ENCODE data around the gene CCDC146.
A peak's percentile ranks its signal among the peaks of the same experiment; 100 is the strongest.

The CCDC146 gene

DNA sequence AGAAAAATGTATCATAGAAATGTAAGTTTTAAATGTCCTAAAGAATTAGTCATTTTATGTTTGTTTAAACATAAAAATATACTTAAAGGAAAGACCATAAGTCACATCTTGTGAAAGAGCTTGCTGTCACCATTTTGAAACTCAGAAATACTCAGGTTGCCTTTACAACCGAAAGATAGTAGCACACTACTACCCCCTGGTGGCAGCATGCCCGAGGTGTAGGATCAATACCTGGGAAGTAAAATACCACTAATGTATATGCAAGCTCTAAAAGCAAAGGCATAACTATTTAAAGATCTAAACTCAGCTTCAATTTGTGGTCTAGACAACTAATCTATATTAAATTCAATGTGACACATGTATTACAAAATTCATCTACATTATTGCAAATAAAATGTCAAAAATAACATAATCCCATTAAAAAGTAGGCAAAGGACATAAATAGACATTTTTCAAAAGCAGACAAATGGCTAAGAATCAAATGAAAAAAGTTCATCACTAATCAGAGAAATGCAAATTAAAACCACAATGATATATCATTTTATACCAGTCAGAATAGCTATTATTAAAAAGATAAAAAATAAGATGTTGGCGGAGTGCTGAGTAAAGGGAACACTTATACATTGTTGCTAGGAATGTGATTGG lies 124.9 kb downstream of the CCDC146 start:
- H3K79me2 ChIP-seq (ENCODE audit: insufficient read depth, low read length): no peaks in the 10 kb centered on the region
- TF ChIP-seq, protein P1, sequence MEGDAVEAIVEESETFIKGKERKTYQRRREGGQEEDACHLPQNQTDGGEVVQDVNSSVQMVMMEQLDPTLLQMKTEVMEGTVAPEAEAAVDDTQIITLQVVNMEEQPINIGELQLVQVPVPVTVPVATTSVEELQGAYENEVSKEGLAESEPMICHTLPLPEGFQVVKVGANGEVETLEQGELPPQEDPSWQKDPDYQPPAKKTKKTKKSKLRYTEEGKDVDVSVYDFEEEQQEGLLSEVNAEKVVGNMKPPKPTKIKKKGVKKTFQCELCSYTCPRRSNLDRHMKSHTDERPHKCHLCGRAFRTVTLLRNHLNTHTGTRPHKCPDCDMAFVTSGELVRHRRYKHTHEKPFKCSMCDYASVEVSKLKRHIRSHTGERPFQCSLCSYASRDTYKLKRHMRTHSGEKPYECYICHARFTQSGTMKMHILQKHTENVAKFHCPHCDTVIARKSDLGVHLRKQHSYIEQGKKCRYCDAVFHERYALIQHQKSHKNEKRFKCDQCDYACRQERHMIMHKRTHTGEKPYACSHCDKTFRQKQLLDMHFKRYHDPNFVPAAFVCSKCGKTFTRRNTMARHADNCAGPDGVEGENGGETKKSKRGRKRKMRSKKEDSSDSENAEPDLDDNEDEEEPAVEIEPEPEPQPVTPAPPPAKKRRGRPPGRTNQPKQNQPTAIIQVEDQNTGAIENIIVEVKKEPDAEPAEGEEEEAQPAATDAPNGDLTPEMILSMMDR (IDR thresholded peaks at IDR 0.05; ENCODE audit: insufficient read depth, low read length, poor library complexity, severe bottlenecking): peak; percentile 87
- TF ChIP-seq EZH2phosphoT487 (conservative IDR thresholded peaks at IDR 0.05; ENCODE audit: low read length): no peak
- H3K4me2 ChIP-seq (ENCODE audit: low read depth, low read length, poor library complexity, severe bottlenecking): no peak overlapping the region
- H3K9me3 ChIP-seq (ENCODE audit: insufficient read depth, low read length): no peaks in the 10 kb centered on the region
- no peak overlapping the region for H3K27ac ChIP-seq (ENCODE audit: low read depth, low read length)
- H3K27me3 ChIP-seq (ENCODE audit: low read length): no peaks in the 10 kb centered on the region
- no peaks in the 10 kb centered on the region for H3K9me2 ChIP-seq (replicated peaks; ENCODE audit: insufficient read depth, low read length)
- H3K4me3 ChIP-seq (ENCODE audit: insufficient read depth, low read length, poor library complexity, severe bottlenecking): no peak overlapping the region
- no peak overlapping the region for H3K9ac ChIP-seq (ENCODE audit: low read length)
- no peaks in the 10 kb centered on the region for H3F3A ChIP-seq (ENCODE audit: insufficient read depth)
- no peaks in the 10 kb centered on the region for H4K20me1 ChIP-seq (ENCODE audit: low read depth, low read length)
- no peak overlapping the region for H2AFZ ChIP-seq (ENCODE audit: low read depth, low read length, severe bottlenecking)
- H3K36me3 ChIP-seq (ENCODE audit: low read length): no peaks in the 10 kb centered on the region

DNA sequence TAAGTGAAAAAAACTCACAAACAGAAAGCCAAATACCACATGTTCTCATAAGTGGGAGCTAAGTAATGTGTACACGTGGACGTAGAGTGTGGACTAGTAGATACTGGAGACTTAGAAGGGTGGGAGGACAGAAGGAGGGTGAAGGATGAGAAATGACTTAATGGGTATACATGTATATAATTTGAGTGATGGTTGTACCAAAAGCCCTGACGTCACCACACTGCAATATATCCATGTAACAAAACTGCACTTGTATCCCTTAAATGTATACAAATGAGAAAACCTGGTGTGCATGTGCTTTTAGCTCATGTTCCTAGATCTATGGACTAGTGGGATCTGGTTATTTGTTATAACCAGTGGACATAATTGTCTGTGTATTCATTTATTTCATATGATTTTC lies 125.7 kb downstream of the CCDC146 start:
- Histone ChIP-seq H2AFZ (ENCODE audit: low read depth, low read length, severe bottlenecking) (no peak overlapping the region), H3K4me3 (ENCODE audit: insufficient read depth, low read length, poor library complexity, severe bottlenecking) (no peak overlapping the region), H3K4me2 (ENCODE audit: low read depth, low read length, poor library complexity, severe bottlenecking) (no peak overlapping the region), H3K9ac (ENCODE audit: low read length) (no peak overlapping the region), H3K9me2 (replicated peaks; ENCODE audit: insufficient read depth, low read length) (no peaks in the 10 kb centered on the region), H3K79me2 (ENCODE audit: insufficient read depth, low read length) (no peaks in the 10 kb centered on the region), H3K27ac (ENCODE audit: low read depth, low read length) (no peak overlapping the region), H3K36me3 (ENCODE audit: low read length) (no peaks in the 10 kb centered on the region), H3K27me3 (ENCODE audit: low read length) (no peaks in the 10 kb centered on the region), H3F3A (ENCODE audit: insufficient read depth) (no peaks in the 10 kb centered on the region), H3K9me3 (ENCODE audit: insufficient read depth, low read length) (no peaks in the 10 kb centered on the region), H4K20me1 (ENCODE audit: low read depth, low read length) (no peaks in the 10 kb centered on the region)
- TF ChIP-seq, protein P1 (IDR thresholded peaks at IDR 0.05; ENCODE audit: insufficient read depth, low read length, poor library complexity, severe bottlenecking): no peak
- no peak for TF ChIP-seq EZH2phosphoT487 (conservative IDR thresholded peaks at IDR 0.05; ENCODE audit: low read length)

DNA sequence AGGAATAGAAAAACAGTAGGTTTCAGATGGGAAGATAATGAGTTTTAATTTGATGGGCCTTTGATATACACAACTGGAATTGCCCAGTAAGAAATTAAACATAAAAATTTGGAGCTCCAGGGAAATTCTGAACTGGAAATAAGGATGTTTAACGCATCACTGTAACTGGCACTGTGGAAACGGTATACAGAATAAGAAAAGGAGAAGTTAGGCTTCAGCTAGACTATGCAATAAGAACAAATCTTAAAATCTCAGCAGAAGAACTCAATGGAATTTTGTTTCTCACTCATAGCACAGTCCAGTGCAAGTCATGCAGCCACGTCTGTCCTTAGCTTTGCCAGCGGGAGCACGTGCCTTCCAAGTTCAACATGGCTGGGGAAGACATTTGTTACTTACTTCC lies 130.1 kb downstream of the CCDC146 start:
- H3K79me2 ChIP-seq (ENCODE audit: insufficient read depth, low read length): no peaks in the 10 kb centered on the region
- no peaks in the 10 kb centered on the region for H3K36me3 ChIP-seq (ENCODE audit: low read length)
- H3K9me3 ChIP-seq (ENCODE audit: insufficient read depth, low read length): no peaks in the 10 kb centered on the region
- H3K4me2 ChIP-seq (ENCODE audit: low read depth, low read length, poor library complexity, severe bottlenecking): no peak overlapping the region
- H3K9ac ChIP-seq (ENCODE audit: low read length): no peak overlapping the region
- H3K9me2 ChIP-seq (replicated peaks; ENCODE audit: insufficient read depth, low read length): no peaks in the 10 kb centered on the region
- no peak overlapping the region for H3K4me3 ChIP-seq (ENCODE audit: insufficient read depth, low read length, poor library complexity, severe bottlenecking)
- H3F3A ChIP-seq (ENCODE audit: insufficient read depth): no peaks in the 10 kb centered on the region
- TF ChIP-seq EZH2phosphoT487 (conservative IDR thresholded peaks at IDR 0.05; ENCODE audit: low read length): no peak
- TF ChIP-seq, protein P1 (IDR thresholded peaks at IDR 0.05; ENCODE audit: insufficient read depth, low read length, poor library complexity, severe bottlenecking): no peak
- H4K20me1 ChIP-seq (ENCODE audit: low read depth, low read length): no peaks in the 10 kb centered on the region
- H2AFZ ChIP-seq (ENCODE audit: low read depth, low read length, severe bottlenecking): no peak overlapping the region
- no peak overlapping the region for H3K27ac ChIP-seq (ENCODE audit: low read depth, low read length)
- H3K27me3 ChIP-seq (ENCODE audit: low read length): no peaks in the 10 kb centered on the region
